Mammary epithelial cell (primary cell): ENCODE data around the gene CAPN7.

Experiments used
- CTCF ChIP-seq, 2 donors: IDR thresholded peaks in 1 of 2; conservative IDR thresholded peaks in 1 of 2; 2 replicates each; pipeline ENCODE4 v1.5.1; 2011 to 2012; ENCODE audit warnings: inconsistent platforms in 2 of 2, low read length in 2 of 2, mild to moderate bottlenecking in 2 of 2, control low read depth in 1 of 2, low read depth in 1 of 2; ENCODE audit not compliant: insufficient read depth in 1 of 2; ENCODE audit errors: extremely low read depth in 1 of 2
- EZH2 ChIP-seq: IDR thresholded peaks from 2 replicates; pipeline ENCODE4 v1.6.1; 2012; ENCODE audit warnings: low read length, inconsistent platforms, borderline replicate concordance

GRCh38 chr3:15220661-15221060 lies 14.6 kb downstream of the CAPN7 start:
- TF ChIP-seq EZH2 (no peak), CTCF (conservative IDR thresholded peaks at IDR 0.05 in 1 of 2, IDR thresholded peaks at IDR 0.05 in 1 of 2; ENCODE audit: extremely low read depth in 1 of 2, insufficient read depth in 1 of 2, low read depth in 1 of 2, low read length in 2 of 2) (no peak)
